ENCODE measurements around the gene GOLGA3.
"Not testable (repeated sequence)": the region's sequence is repeated elsewhere in the genome, so short reads cannot be mapped to it uniquely, and the experiment has no call there.

GOLGA3 gene, protein sequence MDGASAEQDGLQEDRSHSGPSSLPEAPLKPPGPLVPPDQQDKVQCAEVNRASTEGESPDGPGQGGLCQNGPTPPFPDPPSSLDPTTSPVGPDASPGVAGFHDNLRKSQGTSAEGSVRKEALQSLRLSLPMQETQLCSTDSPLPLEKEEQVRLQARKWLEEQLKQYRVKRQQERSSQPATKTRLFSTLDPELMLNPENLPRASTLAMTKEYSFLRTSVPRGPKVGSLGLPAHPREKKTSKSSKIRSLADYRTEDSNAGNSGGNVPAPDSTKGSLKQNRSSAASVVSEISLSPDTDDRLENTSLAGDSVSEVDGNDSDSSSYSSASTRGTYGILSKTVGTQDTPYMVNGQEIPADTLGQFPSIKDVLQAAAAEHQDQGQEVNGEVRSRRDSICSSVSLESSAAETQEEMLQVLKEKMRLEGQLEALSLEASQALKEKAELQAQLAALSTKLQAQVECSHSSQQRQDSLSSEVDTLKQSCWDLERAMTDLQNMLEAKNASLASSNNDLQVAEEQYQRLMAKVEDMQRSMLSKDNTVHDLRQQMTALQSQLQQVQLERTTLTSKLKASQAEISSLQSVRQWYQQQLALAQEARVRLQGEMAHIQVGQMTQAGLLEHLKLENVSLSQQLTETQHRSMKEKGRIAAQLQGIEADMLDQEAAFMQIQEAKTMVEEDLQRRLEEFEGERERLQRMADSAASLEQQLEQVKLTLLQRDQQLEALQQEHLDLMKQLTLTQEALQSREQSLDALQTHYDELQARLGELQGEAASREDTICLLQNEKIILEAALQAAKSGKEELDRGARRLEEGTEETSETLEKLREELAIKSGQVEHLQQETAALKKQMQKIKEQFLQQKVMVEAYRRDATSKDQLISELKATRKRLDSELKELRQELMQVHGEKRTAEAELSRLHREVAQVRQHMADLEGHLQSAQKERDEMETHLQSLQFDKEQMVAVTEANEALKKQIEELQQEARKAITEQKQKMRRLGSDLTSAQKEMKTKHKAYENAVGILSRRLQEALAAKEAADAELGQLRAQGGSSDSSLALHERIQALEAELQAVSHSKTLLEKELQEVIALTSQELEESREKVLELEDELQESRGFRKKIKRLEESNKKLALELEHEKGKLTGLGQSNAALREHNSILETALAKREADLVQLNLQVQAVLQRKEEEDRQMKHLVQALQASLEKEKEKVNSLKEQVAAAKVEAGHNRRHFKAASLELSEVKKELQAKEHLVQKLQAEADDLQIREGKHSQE (N-terminal part only)

DNA sequence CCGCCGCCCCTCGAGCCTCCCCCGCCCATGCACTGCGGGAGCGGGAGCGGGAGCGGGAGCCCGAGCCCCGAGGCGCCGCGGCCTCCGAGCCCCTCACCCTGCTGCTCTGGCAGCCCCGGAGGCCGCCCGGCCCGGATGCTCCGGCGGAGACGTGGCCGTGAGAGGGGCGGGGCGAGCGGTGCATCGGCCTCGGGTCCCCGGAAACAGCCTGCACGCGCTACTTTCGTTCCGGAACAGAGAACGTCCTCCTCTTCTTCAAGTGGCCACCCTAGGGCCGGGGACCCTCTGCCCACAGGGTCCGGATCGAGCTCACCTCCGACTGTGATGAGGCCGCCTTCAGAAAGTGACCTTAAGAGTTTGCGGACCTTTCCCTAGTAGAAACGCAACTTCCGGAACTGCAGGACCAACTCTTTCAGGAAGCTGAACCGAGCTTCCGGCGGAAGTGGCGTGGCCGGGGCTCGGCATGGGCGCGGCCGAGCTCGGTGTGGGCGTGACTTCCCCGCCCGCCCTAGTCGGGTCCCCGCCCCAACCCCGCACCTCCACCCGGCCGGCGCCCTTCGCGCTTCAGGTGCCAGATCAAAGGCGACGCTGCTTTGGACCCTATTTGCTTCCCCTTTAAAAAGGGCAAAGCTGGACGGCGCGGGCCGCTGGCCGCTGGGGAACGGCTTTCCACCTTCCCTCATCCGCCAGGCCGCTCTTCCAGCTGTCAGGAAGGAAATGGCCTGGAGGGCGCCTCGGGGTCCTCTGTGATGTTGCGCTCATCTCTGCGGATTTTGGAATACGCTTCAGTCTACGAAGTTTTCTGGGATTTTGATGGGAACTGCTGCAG lies at the start of gene GOLGA3:
GOLGA3 (minus strand) TSS at position 164 of the 829 bp plus-strand sequence. CDS start 6,741 bp downstream, outside the sequence.
- TF ChIP-seq, protein P1, sequence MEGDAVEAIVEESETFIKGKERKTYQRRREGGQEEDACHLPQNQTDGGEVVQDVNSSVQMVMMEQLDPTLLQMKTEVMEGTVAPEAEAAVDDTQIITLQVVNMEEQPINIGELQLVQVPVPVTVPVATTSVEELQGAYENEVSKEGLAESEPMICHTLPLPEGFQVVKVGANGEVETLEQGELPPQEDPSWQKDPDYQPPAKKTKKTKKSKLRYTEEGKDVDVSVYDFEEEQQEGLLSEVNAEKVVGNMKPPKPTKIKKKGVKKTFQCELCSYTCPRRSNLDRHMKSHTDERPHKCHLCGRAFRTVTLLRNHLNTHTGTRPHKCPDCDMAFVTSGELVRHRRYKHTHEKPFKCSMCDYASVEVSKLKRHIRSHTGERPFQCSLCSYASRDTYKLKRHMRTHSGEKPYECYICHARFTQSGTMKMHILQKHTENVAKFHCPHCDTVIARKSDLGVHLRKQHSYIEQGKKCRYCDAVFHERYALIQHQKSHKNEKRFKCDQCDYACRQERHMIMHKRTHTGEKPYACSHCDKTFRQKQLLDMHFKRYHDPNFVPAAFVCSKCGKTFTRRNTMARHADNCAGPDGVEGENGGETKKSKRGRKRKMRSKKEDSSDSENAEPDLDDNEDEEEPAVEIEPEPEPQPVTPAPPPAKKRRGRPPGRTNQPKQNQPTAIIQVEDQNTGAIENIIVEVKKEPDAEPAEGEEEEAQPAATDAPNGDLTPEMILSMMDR (conservative IDR thresholded peaks at IDR 0.05; ENCODE audit: low read depth, low read length): no peak
- peak within 1 kb of the TSS; percentile 95 for H3K4me3 ChIP-seq (ENCODE audit: low read depth, low read length)

DNA sequence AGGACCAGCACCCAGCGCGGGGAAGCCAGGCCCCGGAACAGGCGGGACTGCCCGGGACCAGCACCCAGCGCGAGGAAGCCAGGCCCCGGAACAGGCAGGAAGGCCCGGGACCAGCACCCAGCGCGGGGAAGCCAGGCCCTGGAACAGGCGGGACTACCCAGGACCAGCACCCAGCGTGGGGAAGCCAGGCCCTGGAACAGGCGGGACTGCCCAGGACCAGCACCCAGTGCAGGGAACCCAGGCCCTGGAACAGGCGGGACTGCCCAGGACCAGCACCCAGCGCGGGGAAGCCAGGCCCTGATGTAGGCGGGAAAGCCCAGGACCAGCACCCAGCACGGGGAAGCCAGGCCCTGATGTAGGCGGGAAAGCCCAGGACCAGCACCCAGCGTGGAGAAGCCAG lies 46.0 kb upstream of the GOLGA3 start:
- not testable (repeated sequence) for DNase-seq (ENCODE audit: low read depth); H3K4me3 ChIP-seq (ENCODE audit: low read depth, low read length)

More for the DNA sequence above, at the start of gene GOLGA3:
- DNase-seq (ENCODE audit: low read depth): peak; percentile 96

DNA sequence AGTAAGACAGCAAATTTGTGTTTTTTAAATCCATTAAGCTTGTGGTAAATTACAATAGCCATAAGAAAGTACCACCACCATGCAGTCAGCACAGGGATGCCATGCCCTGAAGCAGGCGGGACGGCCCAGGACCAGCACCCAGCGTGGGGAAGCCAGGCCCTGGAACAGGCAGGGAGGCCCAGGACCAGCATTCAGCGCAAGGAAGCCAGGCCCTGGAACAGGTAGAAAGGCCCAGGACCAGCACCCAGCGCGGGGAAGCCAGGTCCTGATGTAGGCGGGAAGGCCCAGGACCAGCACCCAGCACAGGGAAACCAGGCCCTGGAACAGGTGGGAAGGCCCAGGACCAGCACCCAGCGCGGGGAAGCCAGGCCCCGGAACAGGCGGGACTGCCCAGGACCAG lies 45.5 kb upstream of the GOLGA3 start:
- DNase-seq (ENCODE audit: low read depth): no peak
- TF ChIP-seq, protein P1 (conservative IDR thresholded peaks at IDR 0.05; ENCODE audit: low read depth, low read length): no peak
- no peak overlapping the region for H3K4me3 ChIP-seq (ENCODE audit: low read depth, low read length)

DNA sequence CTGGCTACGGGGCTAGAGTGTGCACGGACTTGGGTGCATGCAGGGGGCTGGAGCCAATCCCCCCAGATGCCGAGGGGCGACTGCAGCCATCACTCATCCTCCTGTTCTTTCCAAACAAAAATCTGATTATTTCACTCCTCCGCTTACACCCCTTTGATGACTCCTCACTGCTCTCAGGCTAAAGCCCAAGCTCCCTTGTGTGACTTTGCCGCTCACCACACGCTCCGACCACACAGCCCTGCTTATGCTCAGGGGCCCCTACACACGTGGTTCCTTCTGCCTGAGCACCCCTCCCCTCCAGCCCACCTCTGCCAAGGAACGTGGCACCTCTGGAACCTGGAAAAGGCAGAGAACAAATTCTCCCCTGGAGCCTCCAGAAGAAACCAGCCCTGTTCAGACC lies 45.1 kb upstream of the GOLGA3 start:
- H3K4me3 ChIP-seq (ENCODE audit: low read depth, low read length): no peak overlapping the region
- TF ChIP-seq, protein P1 (conservative IDR thresholded peaks at IDR 0.05; ENCODE audit: low read depth, low read length): no peak
- DNase-seq (ENCODE audit: low read depth): no peak

DNA sequence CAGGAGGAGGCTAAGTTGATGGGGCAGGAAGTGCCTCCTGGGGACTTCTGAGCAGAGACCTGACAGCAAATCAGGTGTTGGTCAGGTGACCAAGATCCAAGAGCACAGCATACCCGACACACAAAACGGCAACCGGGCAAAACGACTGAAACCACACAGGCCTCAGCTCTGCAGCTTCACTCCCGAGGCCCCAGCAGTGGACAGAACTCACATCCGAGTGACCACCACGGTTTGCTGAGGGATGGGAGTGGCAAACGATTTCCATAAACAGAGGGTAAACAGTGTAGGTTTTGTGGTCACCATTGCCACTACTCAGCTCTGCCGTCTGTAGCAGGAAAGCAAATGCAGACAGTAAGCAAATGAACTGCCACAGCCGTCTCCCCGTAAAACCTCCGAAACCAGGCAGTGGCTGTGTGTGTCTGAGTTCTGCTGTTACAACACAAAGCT lies 44.3 kb upstream of the GOLGA3 start:
- TF ChIP-seq, protein P1 (conservative IDR thresholded peaks at IDR 0.05; ENCODE audit: low read depth, low read length): no peak
- DNase-seq (ENCODE audit: low read depth): no peak
- H3K4me3 ChIP-seq (ENCODE audit: low read depth, low read length): no peak overlapping the region

DNA sequence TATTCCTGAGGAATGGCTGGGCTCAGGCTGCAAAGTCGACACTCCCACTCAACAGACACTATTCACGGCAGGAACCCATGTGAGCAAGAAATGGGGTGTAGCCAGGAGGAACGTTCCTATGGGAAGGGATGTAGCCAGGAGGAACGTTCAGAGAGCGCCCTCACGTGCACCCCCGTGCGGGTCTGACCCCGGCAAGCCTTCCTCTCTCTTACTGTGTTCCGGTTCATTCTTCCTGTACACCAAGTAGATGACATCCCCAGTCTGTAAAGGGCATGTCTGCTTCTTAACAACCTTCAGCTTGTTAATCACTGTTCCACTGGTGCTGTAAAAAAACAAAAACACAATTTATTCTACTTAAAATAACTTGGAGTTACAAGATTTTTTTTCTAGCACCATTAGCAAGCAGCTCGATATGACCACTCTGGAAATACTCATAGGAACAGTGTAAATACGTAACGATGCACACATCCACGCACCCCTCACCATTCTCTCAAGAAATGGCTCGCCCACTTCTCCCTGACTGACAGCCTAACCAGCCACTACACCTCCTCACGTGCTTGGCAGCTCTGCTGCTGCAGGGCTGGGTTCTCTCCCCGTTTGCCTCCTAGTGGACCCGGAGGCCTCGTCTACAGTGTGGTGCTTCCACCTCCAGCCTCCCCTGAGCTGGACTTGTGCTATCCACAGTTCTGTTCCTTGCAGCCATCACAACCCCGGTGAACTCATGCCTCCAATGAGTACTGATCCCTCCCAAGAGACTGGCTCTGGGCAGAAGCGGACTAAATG lies 43.6 kb upstream of the GOLGA3 start:
- no peak for DNase-seq (ENCODE audit: low read depth)
- TF ChIP-seq, protein P1 (conservative IDR thresholded peaks at IDR 0.05; ENCODE audit: low read depth, low read length): no peak
- no peak overlapping the region for H3K4me3 ChIP-seq (ENCODE audit: low read depth, low read length)

Data from choroid plexus epithelial cell (primary cell).